ELR (cell line): ENCODE results near the gene PHIP.
"Not testable (repeated sequence)": the region's sequence is repeated elsewhere in the genome, so short reads cannot be mapped to it uniquely, and the experiment has no call there.

Experiments
- DNase-seq: peaks from one replicate; pipeline ENCODE4 v3.0.0-alpha.2; 2015; ENCODE audit warnings: low read depth

PHIP gene

GRCh38 chr6:78925317-78925716 lies 152.7 kb downstream of the PHIP start:
- no peak for DNase-seq

GRCh38 chr6:78921168-78921567 lies 156.9 kb downstream of the PHIP start:
- not testable (repeated sequence) for DNase-seq

GRCh38 chr6:78917788-78918187 lies 160.3 kb downstream of the PHIP start:
- no peak for DNase-seq

- no peak for DNase-seq
Measured at GRCh38 chr6:78916411-78916810, 161.6 kb downstream of the PHIP start.

- no peak for DNase-seq
Measured at GRCh38 chr6:78911218-78911940, 166.7 kb downstream of the PHIP start.

- no peak for DNase-seq
Measured at GRCh38 chr6:78910591-78911171, 167.4 kb downstream of the PHIP start.

- DNase-seq = no peak
Measured at GRCh38 chr6:78910010-78910409, 168.0 kb downstream of the PHIP start.

GRCh38 chr6:78909391-78909790 lies 168.7 kb downstream of the PHIP start:
- DNase-seq = peak; percentile 5

GRCh38 chr6:78908621-78909020 lies 169.4 kb downstream of the PHIP start:
- no peak for DNase-seq

- no peak for DNase-seq
Measured at GRCh38 chr6:78896227-78896626, 181.8 kb downstream of the PHIP start.

GRCh38 chr6:78889901-78890300 lies 188.2 kb downstream of the PHIP start:
- DNase-seq = not testable (repeated sequence)
